Measurements from ENCODE around the gene PALLD. TPM values are rescaled to one million over a fixed set of nuclear protein-coding genes. Genes with fewer than 3 reads are reported as not detected.

Gene PALLD
- polyA plus RNA-seq, 1 donor (not counting 4 experiments of a cell fraction or from before 2014, with no cell fraction given): 136 TPM

GRCh38 chr4:168658751-168659150 lies 161.9 kb downstream of the PALLD start:
- Histone ChIP-seq H3K27ac (ENCODE audit: control insufficient read depth, insufficient read depth, low read length) (no peak overlapping the region), H3K36me3 (ENCODE audit: control insufficient read depth in 2 of 2, extremely low read depth in 1 of 2, insufficient read depth in 2 of 2, low read length in 2 of 2) (no peaks in the 10 kb centered on the region), H3K79me2 (ENCODE audit: control insufficient read depth, insufficient read depth, low read length) (no peaks in the 10 kb centered on the region), H2AFZ (ENCODE audit: control insufficient read depth, low read length) (no peak overlapping the region), H4K20me1 (ENCODE audit: control insufficient read depth, extremely low read depth, insufficient read depth, low read length) (no peaks in the 10 kb centered on the region), H3K27me3 (ENCODE audit: control insufficient read depth, extremely low read depth, insufficient read depth, low read length) (no peaks in the 10 kb centered on the region), H3K9me1 (ENCODE audit: control insufficient read depth, extremely low read depth, insufficient read depth, low read length) (no peaks in the 10 kb centered on the region), H3K4me1 (ENCODE audit: control insufficient read depth, extremely low read depth, insufficient read depth, low read length) (peaks cover 31% of the 10 kb centered on the region), H3K9me3 (ENCODE audit: control insufficient read depth, low read depth, low read length) (no peaks in the 10 kb centered on the region), H3K9ac (ENCODE audit: control insufficient read depth, extremely low read depth, insufficient read depth, low read length) (no peak overlapping the region), H3K4me3 (ENCODE audit: control insufficient read depth in 2 of 3, extremely low read depth in 1 of 3, insufficient read depth in 2 of 3, low read depth in 1 of 3, low read length in 3 of 3) (no peak overlapping the region), H3K4me2 (ENCODE audit: control insufficient read depth, extremely low read depth, insufficient read depth, low read depth, low read length) (no peak overlapping the region)
- DNase-seq (ENCODE audit: low read depth, low spot score): no peak
- TF ChIP-seq CTCF (optimal IDR thresholded peaks at IDR 0.05 in 1 of 3, IDR thresholded peaks at IDR 0.05 in 1 of 3, conservative IDR thresholded peaks at IDR 0.05 in 1 of 3; ENCODE audit: extremely low read depth in 1 of 3, insufficient read depth in 2 of 3, low read length in 3 of 3) (no peak), EZH2 (IDR thresholded peaks at IDR 0.05; ENCODE audit: low read length) (no peak)
- FAIRE-seq: no peak
- dilution Hi-C loops (cut with MboI; ENCODE audit: extremely low pct_ligation_motif_present, low sequenced_read_pairs): no loop called here

DNA sequence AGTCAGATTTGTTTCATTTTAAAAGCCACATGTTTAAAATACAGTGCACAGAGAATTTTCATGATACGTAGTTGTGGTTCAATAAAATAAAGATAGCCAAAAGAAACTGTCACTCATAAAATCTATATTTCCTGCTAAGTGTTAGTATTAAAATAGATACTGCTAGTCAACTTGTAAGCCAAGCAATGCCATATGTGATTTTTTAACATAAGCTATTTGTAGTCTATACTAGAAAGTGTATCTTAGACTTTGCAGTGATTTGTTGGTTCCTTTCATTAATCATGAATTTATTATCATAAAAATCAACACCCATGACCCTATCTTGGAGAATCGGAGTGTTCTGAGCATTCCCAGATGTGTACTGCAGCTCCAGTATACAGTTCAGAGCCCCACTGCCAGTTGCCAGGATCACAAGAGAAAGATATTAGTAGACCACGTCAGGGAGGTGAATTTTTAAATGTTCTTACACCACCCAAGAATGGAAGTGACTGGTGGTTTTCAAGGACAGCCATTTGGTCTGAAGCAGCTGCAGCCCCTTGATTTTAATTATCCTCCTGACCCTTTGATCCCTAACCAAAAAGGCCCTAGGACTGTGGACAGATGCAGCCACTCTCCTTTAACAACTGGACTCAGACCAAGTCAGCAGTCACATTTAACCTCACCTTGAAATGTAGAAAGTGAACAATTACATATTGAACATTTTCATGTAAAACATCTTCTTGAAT lies 163.1 kb downstream of the PALLD start:
- Histone ChIP-seq H4K20me1 (ENCODE audit: control insufficient read depth, extremely low read depth, insufficient read depth, low read length) (no peaks in the 10 kb centered on the region), H3K27me3 (ENCODE audit: control insufficient read depth, extremely low read depth, insufficient read depth, low read length) (no peaks in the 10 kb centered on the region), H3K9me3 (ENCODE audit: control insufficient read depth, low read depth, low read length) (no peaks in the 10 kb centered on the region), H3K79me2 (ENCODE audit: control insufficient read depth, insufficient read depth, low read length) (no peaks in the 10 kb centered on the region), H3K9ac (ENCODE audit: control insufficient read depth, extremely low read depth, insufficient read depth, low read length) (no peak overlapping the region), H3K4me1 (ENCODE audit: control insufficient read depth, extremely low read depth, insufficient read depth, low read length) (peaks cover 29% of the 10 kb centered on the region), H2AFZ (ENCODE audit: control insufficient read depth, low read length) (no peak overlapping the region), H3K27ac (ENCODE audit: control insufficient read depth, insufficient read depth, low read length) (no peak overlapping the region), H3K36me3 (ENCODE audit: control insufficient read depth in 2 of 2, extremely low read depth in 1 of 2, insufficient read depth in 2 of 2, low read length in 2 of 2) (no peaks in the 10 kb centered on the region), H3K4me2 (ENCODE audit: control insufficient read depth, extremely low read depth, insufficient read depth, low read depth, low read length) (no peak overlapping the region), H3K4me3 (ENCODE audit: control insufficient read depth in 2 of 3, extremely low read depth in 1 of 3, insufficient read depth in 2 of 3, low read depth in 1 of 3, low read length in 3 of 3) (no peak overlapping the region), H3K9me1 (ENCODE audit: control insufficient read depth, extremely low read depth, insufficient read depth, low read length) (no peaks in the 10 kb centered on the region)
- TF ChIP-seq EZH2 (IDR thresholded peaks at IDR 0.05; ENCODE audit: low read length) (no peak), CTCF (optimal IDR thresholded peaks at IDR 0.05 in 1 of 3, IDR thresholded peaks at IDR 0.05 in 1 of 3, conservative IDR thresholded peaks at IDR 0.05 in 1 of 3; ENCODE audit: extremely low read depth in 1 of 3, insufficient read depth in 2 of 3, low read length in 3 of 3) (no peak)
- DNase-seq (ENCODE audit: low read depth, low spot score) (no peak), FAIRE-seq (no peak)
- dilution Hi-C loops (cut with MboI; ENCODE audit: extremely low pct_ligation_motif_present, low sequenced_read_pairs): no loop called here

Measured in keratinocyte (primary cell).